ENCODE measurements around the gene ACHE.
A peak's percentile ranks its signal among the peaks of the same experiment; 100 is the strongest.

ACHE gene

DNA sequence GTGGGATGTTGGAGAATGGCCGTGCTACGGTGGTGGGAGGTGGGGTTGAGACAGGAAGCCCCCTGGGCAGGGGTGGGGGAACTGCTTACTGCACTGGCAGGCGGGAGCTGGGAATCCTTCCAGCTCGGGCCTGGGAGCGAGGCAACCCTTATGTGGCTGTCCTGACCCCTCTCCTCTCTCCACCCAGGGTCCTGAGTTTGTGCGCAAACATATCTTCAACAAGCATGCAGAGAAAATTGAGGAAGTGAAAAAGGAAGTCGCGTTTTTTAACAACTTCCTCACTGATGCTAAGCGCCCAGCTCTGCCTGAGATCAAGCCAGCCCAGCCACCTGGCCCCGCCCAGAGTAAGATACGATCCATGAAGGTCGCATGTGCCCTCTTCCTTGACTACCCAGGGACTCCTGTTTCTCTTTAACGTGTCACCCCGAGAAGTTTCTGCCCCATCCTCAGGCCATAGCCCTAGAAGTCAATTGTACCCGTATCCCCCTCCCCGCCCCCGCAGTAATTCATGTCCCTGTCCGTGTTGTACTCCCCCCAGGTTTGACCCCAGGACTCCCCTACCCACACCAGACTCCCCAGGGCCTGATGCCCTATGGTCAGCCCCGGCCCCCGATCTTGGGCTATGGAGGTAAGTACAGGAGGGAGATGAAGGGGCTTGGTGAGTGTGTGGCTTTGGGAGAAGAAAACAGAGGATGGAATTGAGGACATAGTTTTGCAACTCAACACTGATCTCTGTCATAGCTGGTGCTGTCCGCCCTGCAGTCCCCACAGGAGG is 8.0 kb downstream of the ACHE start:
- DNase-seq (ENCODE audit: insufficient read length) (peak; percentile 84), FAIRE-seq (peak; percentile 98)
- TF ChIP-seq TAF1 (IDR thresholded peaks at IDR 0.05; ENCODE audit: borderline replicate concordance, low read depth, low read length) (peak; percentile 55; the same call in 1 of the 2 replicates), POLR2AphosphoS5 (IDR thresholded peaks at IDR 0.05; ENCODE audit: low read depth, low read length) (0 out of 2 replicates have a peak, but pooled peaks have one; percentile 48), POLR2A (IDR thresholded peaks at IDR 0.05; ENCODE audit: low read depth, low read length) (peak; percentile 49)

DNA sequence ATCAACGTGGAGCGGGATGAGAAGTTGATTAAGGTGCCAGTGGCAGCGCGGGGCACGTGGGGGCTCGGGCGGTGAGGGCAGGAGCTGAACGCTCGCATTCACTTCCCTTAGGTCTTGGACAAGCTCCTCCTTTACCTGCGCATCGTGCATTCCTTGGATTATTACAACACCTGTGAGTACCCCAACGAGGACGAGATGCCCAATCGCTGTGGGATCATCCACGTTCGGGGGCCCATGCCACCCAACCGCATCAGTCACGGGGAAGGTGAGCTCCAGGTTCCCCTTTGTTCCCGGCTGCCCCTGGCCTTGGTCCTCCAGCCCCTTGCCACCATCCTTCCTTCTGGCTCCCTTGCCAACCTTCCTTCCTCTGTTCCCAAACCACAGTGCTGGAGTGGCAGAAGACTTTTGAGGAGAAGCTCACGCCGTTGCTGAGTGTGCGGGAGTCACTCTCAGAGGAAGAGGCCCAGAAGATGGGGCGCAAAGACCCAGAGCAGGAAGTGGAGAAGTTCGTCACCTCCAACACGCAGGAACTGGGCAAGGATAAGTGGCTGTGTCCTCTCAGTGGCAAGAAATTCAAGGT is 8.7 kb downstream of the ACHE start:
- DNase-seq (ENCODE audit: insufficient read length) (no peak), FAIRE-seq (no peak)
- TF ChIP-seq POLR2AphosphoS5 (IDR thresholded peaks at IDR 0.05; ENCODE audit: low read depth, low read length) = 0 out of 2 replicates have a peak, but pooled peaks have one; percentile 10
- no peak for TF ChIP-seq POLR2A (IDR thresholded peaks at IDR 0.05; ENCODE audit: low read depth, low read length)

DNA sequence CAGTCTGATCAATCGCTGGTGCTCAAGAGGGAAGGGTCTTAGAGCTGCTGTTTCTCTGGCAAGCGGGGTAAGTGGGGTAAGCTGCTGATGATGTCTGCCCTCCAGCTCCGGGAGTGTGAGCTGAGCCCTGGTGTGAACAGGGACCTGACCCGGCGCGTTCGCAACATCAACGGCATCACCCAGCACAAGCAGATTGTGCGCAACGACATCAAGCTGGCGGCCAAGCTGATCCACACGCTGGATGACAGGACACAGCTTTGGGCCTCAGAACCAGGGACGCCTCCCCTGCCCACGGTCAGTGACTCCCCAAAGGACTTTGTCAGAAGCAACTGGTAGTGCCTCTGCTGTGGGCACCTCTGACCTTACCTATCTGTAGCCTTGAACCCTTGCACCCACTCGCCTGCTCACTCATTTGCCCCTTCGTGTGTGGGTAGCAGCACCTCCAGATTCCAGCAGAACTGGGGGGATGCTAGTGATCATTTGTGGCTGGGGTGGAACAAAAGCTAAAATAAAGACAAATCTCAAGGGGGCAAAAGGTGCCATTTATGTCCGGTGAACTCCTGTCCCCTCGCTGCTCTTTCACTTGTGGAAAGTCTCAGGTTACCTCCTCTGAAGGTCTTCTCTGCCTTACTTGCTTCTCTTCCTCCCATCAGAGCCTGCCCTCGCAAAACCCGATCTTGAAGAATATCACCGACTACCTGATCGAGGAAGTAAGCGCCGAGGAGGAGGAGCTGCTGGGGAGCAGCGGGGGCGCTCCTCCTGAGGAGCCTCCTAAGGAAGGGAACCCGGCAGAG is 9.3 kb downstream of the ACHE start:
- FAIRE-seq (no peak), DNase-seq (ENCODE audit: insufficient read length) (no peak)
- no peak for TF ChIP-seq TAF1 (IDR thresholded peaks at IDR 0.05; ENCODE audit: borderline replicate concordance, low read depth, low read length)
- peak; percentile 50 for TF ChIP-seq POLR2A (IDR thresholded peaks at IDR 0.05; ENCODE audit: low read depth, low read length)
- no peak for TF ChIP-seq POLR2AphosphoS5 (IDR thresholded peaks at IDR 0.05; ENCODE audit: low read depth, low read length)

DNA sequence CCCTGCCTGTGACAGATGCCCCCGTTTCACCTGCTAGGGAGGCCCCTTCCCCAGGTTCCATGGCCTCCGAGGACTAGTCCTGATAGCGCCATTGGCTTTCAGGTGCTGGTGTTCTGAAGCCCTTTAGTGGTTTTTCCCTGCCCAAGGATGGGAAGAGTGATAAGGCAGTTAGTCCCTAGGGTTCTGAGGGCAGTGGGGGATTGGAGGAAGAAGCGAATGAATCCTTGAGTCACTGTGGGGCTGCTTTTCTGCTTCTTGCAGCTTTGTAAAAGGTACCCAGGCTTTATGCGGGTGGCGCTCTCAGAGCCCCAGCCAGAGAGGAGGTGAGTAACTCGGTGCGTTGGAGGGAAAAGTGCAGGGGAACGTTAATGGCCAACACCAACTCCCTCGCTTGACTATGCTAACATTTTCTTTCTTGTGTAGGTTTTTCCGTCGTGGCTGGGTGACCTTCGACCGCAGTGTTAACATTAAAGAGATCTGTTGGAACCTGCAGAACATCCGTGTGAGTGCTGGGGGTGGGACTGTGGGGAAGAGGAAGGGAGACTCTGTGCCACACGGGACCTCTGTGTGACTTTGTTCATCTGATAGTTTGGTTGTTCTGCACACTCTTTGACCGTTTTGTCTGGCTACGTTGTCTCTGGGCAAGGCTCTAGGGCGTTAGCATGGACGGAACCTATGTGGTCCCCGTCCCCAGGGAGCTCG is 10.1 kb downstream of the ACHE start:
- 0 out of 2 replicates have a peak, but pooled peaks have one; percentile 25 for TF ChIP-seq POLR2AphosphoS5 (IDR thresholded peaks at IDR 0.05; ENCODE audit: low read depth, low read length)
- no peak for TF ChIP-seq TAF1 (IDR thresholded peaks at IDR 0.05; ENCODE audit: borderline replicate concordance, low read depth, low read length)
- FAIRE-seq (no peak), DNase-seq (ENCODE audit: insufficient read length) (no peak)

DNA sequence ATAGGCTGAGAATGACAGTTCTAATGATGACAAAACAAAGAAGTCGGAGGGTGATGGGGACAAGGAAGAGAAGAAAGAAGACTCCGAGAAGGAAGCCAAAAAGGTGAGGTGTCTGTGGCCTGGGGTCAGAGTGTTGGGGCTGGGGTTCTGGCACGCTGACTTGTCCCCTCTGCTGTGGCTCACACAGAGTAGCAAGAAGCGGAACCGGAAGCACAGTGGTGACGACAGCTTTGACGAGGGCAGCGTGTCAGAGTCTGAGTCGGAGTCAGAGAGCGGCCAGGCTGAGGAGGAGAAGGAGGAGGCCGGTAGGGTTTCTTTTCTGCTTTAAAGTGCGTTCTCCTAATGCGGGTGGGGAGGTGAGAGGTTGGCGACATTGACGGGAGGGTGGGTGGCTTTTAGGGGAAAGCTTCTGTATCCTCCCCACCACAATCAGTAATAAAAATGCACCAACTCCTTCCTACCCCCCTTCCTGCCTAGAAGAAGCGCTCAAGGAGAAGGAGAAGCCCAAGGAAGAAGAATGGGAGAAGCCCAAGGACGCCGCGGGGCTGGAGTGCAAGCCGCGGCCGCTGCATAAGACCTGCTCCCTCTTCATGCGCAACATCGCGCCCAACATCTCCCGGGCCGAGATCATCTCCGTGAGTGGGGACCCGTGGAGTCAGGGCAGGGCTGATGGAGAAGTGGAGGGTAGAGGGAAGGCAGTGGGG is 10.8 kb downstream of the ACHE start:
- DNase-seq (ENCODE audit: insufficient read length) = no peak
- TF ChIP-seq POLR2A (IDR thresholded peaks at IDR 0.05; ENCODE audit: low read depth, low read length) (no peak), POLR2AphosphoS5 (IDR thresholded peaks at IDR 0.05; ENCODE audit: low read depth, low read length) (no peak), TAF1 (IDR thresholded peaks at IDR 0.05; ENCODE audit: borderline replicate concordance, low read depth, low read length) (no peak)
- FAIRE-seq = no peak

DNA sequence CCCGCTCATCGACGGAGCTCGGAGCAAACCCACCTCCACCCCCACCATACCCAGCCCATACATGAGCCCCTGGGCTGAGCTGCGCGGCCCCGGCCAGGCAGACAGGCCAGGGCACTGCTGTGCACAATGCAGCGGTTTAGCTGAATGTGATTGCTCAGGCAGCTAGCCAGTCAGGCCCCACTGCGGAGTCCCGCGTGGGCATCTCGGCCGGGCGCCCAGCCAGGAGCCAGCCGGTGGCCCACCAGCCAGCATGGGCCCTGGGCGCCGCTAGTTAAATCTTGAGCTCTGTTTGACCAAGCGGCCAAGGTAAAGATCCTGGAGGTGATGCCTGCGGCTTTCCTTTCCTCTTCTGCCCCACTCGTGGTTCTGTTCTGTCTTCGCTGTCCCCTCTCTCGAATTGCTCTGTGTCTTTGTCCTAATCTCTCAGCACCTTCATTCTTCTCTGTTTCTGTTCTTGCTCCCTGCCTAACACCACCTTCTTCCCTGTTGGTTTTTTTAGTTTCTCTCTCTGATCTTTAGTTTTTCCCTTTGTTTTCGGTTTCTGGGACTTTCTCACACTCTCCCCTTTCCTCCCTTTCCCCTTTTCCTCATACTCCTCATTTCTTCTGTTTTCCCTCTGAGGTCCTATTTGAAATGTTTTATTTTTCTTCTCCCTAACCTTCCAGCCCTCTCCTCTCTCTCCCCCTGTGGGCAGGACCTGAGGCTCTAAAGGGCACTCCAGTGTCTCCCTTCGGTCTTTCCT is 12.7 kb downstream of the ACHE start:
- FAIRE-seq (no peak), DNase-seq (ENCODE audit: insufficient read length) (no peak)
- TF ChIP-seq POLR2AphosphoS5 (IDR thresholded peaks at IDR 0.05; ENCODE audit: low read depth, low read length) = no peak
- no peak for TF ChIP-seq POLR2A (IDR thresholded peaks at IDR 0.05; ENCODE audit: low read depth, low read length)
- no peak for TF ChIP-seq TAF1 (IDR thresholded peaks at IDR 0.05; ENCODE audit: borderline replicate concordance, low read depth, low read length)

DNA sequence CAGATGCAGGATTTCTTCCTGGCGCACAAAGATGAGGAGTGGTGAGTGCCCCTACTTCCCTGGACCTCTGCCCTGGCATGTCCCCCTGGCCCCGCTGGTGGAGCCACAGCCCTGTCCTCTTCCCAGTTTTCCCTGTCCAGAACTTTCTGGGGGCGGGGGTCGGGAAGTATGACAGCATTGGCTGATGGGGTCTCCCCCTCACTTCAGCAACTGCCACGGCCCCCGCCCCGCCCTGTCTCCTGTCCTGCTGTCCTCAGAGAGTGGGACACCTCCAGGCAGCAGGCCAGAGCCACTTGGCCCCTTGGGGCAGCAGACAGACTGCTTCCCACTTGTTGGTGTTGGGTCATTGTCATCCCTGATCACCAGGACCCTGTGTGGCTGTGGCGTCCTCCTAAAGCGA is 13.5 kb downstream of the ACHE start:
- FAIRE-seq = no peak
- no peak for DNase-seq (ENCODE audit: insufficient read length)

DNA sequence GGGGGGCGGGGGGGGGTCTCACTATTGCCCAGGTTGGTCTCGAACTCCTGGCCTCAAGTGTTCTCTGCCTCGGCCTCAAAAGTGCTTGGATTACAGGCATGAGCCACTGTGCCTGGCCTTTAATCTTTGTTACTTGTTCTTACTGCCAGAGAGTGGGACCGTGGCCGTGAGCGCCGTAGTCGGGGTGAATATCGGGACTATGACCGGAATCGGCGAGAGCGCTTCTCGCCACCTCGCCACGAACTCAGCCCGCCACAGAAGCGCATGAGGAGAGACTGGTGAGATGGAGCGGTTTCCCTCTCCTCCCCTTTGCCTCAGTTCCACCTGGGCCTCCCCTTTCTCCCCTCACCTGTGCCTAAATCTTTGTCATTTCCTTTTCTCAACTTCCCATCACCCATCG is 14.6 kb downstream of the ACHE start:
- DNase-seq (ENCODE audit: insufficient read length) = no peak
- TF ChIP-seq TAF1 (IDR thresholded peaks at IDR 0.05; ENCODE audit: borderline replicate concordance, low read depth, low read length) (no peak), POLR2AphosphoS5 (IDR thresholded peaks at IDR 0.05; ENCODE audit: low read depth, low read length) (no peak), POLR2A (IDR thresholded peaks at IDR 0.05; ENCODE audit: low read depth, low read length) (no peak)
- FAIRE-seq = no peak

More for the DNA sequence above, 13.5 kb downstream of the ACHE start:
- no peak for TF ChIP-seq POLR2A (IDR thresholded peaks at IDR 0.05; ENCODE audit: low read depth, low read length)
- no peak for TF ChIP-seq POLR2AphosphoS5 (IDR thresholded peaks at IDR 0.05; ENCODE audit: low read depth, low read length)

DNA sequence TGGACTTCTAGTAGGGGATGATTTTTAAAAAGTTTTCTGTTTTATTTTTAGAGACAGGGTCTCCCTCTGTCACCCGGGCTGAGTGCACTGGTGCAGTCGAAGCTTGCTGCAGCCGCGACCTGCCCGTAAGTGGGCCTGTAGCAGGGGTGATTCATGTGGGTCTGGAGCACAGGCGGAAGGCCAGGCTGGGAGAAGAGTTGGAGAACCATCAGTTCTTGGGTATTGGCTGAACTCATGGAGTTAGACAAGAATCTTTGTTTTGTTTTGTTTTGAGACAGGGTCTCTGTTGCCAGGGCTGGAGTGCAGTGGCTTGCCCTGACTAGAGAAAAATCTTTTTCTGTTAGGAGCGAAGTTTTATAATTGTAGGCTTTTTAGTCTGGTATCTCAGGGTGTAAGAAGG is 15.0 kb downstream of the ACHE start:
- FAIRE-seq (no peak), DNase-seq (ENCODE audit: insufficient read length) (no peak)
- TF ChIP-seq TAF1 (IDR thresholded peaks at IDR 0.05; ENCODE audit: borderline replicate concordance, low read depth, low read length) (no peak), POLR2AphosphoS5 (IDR thresholded peaks at IDR 0.05; ENCODE audit: low read depth, low read length) (no peak), POLR2A (IDR thresholded peaks at IDR 0.05; ENCODE audit: low read depth, low read length) (no peak)

DNA sequence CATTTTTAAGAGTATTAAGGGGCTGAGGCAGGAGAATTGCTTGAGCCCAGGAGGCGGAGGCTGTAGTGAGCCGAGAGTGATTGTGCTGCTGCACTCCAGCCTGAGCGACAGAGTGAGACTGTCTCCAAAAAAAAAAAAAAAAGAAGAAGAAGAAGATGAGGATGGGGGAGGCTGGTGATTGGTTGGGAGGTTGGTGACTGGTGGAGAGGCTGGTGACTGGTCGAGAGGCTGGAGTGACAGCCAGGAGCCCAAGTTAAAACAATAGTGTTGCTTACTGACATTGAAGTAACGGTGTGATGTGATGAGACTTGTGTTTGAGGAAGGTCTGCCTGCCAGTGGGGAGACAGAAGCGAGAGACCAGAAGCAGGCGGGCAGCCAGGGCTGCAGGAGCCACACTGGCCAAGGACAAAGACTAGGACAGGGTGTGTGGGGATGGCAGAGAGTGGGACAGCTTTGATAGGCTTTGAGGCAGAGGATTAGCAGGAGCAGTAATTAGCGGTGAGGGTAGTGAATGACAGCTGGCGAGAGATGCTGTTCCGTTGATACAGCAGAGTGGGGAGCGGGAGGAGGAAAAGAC is 15.9 kb downstream of the ACHE start:
- FAIRE-seq (no peak), DNase-seq (ENCODE audit: insufficient read length) (no peak)
- TF ChIP-seq POLR2AphosphoS5 (IDR thresholded peaks at IDR 0.05; ENCODE audit: low read depth, low read length) (no peak), POLR2A (IDR thresholded peaks at IDR 0.05; ENCODE audit: low read depth, low read length) (no peak), TAF1 (IDR thresholded peaks at IDR 0.05; ENCODE audit: borderline replicate concordance, low read depth, low read length) (no peak)

Data from GM12892 (cell line).